DND-41 (cell line): Measurements from ENCODE around the gene SHROOM3.

ENCODE experiments used
- ATAC-seq: fragments of 200-7000 bp; cut with Tn5 transposase; 3 replicates; pipeline ENCODE4 v1.9.1; 2021; ENCODE audit warnings: low read depth; ENCODE audit not compliant: insufficient read depth
- DNase-seq: peaks from one replicate; pipeline ENCODE4 v3.0.0-alpha.2; 2020
- H2AFZ ChIP-seq: 2 replicates; pipeline ENCODE4 v1.6.0; 2012; ENCODE audit warnings: low read depth, low read length
- H3K27ac ChIP-seq: 2 replicates; pipeline ENCODE4 v1.5.1; 2012; ENCODE audit warnings: low read length, inconsistent platforms
- H3K27me3 ChIP-seq: fragments of 200-600 bp; sonication (generic); 2 replicates; pipeline ENCODE4 v1.6.0; 2012; ENCODE audit warnings: low read length, mild to moderate bottlenecking, inconsistent platforms; ENCODE audit not compliant: insufficient read depth, poor library complexity
- H3K36me3 ChIP-seq: 2 replicates; pipeline ENCODE4 v1.5.1; 2012; ENCODE audit warnings: low read length, inconsistent platforms; ENCODE audit not compliant: insufficient read depth
- H3K4me1 ChIP-seq: 2 replicates; pipeline ENCODE4 v1.5.1; 2012; ENCODE audit warnings: mild to moderate bottlenecking, low read length; ENCODE audit not compliant: insufficient read depth
- H3K4me2 ChIP-seq: 2 replicates; pipeline ENCODE4 v1.6.0; 2012; ENCODE audit warnings: mild to moderate bottlenecking, moderate library complexity, low read length, inconsistent platforms; ENCODE audit not compliant: insufficient read depth
- H3K4me3 ChIP-seq, 2 experiments: fragments of 200-600 bp in 1 of 2; shearing (Covaris generic) in 1 of 2; 2 replicates each; pipeline ENCODE4 v1.5.1; 2012 to 2016; ENCODE audit warnings: inconsistent platforms in 2 of 2, low read length in 2 of 2, mild to moderate bottlenecking in 2 of 2, low read depth in 1 of 2, moderate library complexity in 1 of 2
- H3K79me2 ChIP-seq: 2 replicates; pipeline ENCODE4 v1.6.0; 2012; ENCODE audit warnings: low read length, inconsistent platforms; ENCODE audit not compliant: insufficient read depth
- H3K9ac ChIP-seq: 2 replicates; pipeline ENCODE4 v1.6.0; 2012; ENCODE audit warnings: low read depth, mild to moderate bottlenecking, inconsistent platforms, low read length, moderate library complexity
- H3K9me3 ChIP-seq: 2 replicates; pipeline ENCODE4 v1.5.1; 2012; ENCODE audit warnings: low read length, moderate library complexity, mild to moderate bottlenecking, inconsistent platforms; ENCODE audit not compliant: insufficient read depth, severe bottlenecking
- H4K20me1 ChIP-seq: 2 replicates; pipeline ENCODE4 v1.6.0; 2012; ENCODE audit warnings: low read length; ENCODE audit not compliant: insufficient read depth
- EZH2 ChIP-seq: IDR thresholded peaks from 3 replicates; pipeline ENCODE4 v1.6.1; 2012; ENCODE audit warnings: borderline replicate concordance, low read depth, mild to moderate bottlenecking, moderate library complexity, low read length, inconsistent platforms; ENCODE audit not compliant: severe bottlenecking
- TF ChIP-seq, protein P1 (sequence below): IDR thresholded peaks from 2 replicates; pipeline ENCODE4 v1.5.1; 2012; ENCODE audit warnings: borderline replicate concordance, low read length, moderate library complexity, mild to moderate bottlenecking; ENCODE audit not compliant: poor library complexity, severe bottlenecking; ENCODE audit errors: extremely low read depth

The SHROOM3 gene

DNA sequence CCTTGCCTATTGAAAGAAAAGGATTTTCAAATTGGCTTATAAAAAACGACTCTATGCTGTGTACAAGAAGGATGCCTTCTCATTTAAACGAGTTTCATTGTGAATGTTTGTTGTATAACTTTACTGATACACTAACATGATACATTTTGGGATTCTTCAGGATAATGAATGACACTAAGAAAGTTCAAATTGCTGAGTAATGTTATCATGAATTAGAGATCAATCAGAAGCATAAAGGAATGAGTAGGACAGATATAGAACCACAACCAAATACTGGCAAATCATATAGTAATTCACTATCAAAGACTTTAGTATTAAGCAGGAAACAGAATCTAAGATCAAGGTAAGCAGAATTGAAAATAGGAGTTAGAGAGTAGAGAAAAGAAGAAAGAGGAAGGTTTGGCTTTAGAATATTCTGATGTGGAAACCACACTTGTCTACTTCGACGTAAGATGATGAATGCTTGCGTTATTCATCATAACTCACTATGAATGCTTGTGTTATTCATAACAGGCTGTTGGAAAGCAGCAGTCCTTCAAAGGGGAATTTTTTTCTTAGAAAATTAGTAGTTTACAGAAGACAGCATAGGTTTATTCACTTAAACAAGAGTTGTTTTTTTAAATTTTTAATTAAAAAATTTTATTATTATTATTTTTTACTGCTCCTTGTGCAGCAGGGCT is 27.4 kb upstream of the SHROOM3 start:
- TF ChIP-seq, protein P1, sequence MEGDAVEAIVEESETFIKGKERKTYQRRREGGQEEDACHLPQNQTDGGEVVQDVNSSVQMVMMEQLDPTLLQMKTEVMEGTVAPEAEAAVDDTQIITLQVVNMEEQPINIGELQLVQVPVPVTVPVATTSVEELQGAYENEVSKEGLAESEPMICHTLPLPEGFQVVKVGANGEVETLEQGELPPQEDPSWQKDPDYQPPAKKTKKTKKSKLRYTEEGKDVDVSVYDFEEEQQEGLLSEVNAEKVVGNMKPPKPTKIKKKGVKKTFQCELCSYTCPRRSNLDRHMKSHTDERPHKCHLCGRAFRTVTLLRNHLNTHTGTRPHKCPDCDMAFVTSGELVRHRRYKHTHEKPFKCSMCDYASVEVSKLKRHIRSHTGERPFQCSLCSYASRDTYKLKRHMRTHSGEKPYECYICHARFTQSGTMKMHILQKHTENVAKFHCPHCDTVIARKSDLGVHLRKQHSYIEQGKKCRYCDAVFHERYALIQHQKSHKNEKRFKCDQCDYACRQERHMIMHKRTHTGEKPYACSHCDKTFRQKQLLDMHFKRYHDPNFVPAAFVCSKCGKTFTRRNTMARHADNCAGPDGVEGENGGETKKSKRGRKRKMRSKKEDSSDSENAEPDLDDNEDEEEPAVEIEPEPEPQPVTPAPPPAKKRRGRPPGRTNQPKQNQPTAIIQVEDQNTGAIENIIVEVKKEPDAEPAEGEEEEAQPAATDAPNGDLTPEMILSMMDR, result no peak
- TF ChIP-seq EZH2, result no peak
- Histone ChIP-seq H3K4me2 (no peak overlapping the region), H3K36me3 (no peaks in the 10 kb centered on the region), H3K4me1 (no peaks in the 10 kb centered on the region), H3K9me3 (no peaks in the 10 kb centered on the region), H3K27me3 (no peaks in the 10 kb centered on the region), H4K20me1 (no peaks in the 10 kb centered on the region), H3K4me3 (no peak overlapping the region), H3K27ac (no peak overlapping the region), H2AFZ (no peak overlapping the region), H3K79me2 (no peaks in the 10 kb centered on the region), H3K9ac (no peak overlapping the region)
- DNase-seq (no peak), ATAC-seq (no peak)

DNA sequence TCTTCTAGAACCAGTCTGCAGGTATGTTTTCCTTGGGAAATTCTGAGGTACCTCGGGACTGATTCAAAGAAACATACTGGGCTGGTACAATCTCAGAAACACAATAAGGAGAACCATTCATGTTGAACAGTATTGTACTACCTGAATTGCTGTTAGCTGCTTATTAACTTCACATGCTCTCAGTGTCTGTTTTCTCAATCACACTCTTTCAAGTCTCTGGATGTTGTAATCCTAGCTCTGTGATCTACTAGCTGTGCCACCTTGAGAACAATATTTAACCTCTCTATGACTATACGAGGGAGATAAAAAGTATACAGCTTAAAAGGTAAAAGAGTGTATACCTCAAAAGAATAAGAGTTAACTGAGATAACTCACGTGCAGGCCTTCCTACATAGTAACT is 24.4 kb upstream of the SHROOM3 start:
- DNase-seq (no peak), ATAC-seq (no peak)
- Histone ChIP-seq H3K27ac (no peak overlapping the region), H3K9ac (no peak overlapping the region), H3K4me1 (no peaks in the 10 kb centered on the region), H3K4me2 (no peak overlapping the region), H3K36me3 (no peaks in the 10 kb centered on the region), H3K4me3 (no peak overlapping the region), H2AFZ (no peak overlapping the region), H3K9me3 (no peaks in the 10 kb centered on the region), H4K20me1 (no peaks in the 10 kb centered on the region), H3K79me2 (no peaks in the 10 kb centered on the region), H3K27me3 (no peaks in the 10 kb centered on the region)
- TF ChIP-seq, protein P1, result no peak
- TF ChIP-seq EZH2, result no peak

DNA sequence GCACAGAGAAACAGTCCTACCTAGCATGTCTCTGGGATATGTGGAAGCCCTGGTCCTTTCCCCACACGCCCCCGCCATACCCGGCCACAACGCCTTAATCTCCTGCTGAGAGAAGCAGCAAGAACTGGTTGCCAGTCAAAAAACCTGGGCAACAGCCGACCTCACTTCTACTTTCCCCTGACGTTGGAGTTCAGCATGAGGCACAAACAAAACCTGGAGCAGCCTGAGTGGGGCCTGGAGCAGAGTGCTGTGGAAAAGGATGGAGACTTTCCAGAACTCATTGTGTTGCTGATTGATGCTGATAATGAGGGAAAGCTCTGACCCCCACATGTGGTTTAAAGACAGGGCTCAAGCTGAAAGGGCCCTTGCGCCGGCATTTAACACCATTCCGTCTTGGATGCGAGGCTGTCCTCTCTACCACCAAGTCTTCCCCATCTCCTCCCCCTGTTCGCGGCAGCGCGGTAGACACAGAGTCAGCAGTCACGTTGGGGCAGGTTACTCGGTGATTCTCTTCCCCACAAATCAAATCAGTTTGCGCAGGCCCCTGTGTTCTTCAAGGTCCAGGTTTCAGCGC is 14.8 kb upstream of the SHROOM3 start:
- H3K9me3 ChIP-seq, result no peaks in the 10 kb centered on the region
- ATAC-seq (no peak), DNase-seq (no peak)
- no peak overlapping the region for H3K9ac ChIP-seq
- no peaks in the 10 kb centered on the region for H3K4me1 ChIP-seq
- no peak overlapping the region for H3K4me2 ChIP-seq
- H4K20me1 ChIP-seq, result no peaks in the 10 kb centered on the region
- H3K36me3 ChIP-seq, result no peaks in the 10 kb centered on the region
- no peak overlapping the region for H2AFZ ChIP-seq
- TF ChIP-seq, protein P1, result no peak
- no peak for TF ChIP-seq EZH2
- no peaks in the 10 kb centered on the region for H3K27me3 ChIP-seq
- no peak overlapping the region for H3K4me3 ChIP-seq
- no peaks in the 10 kb centered on the region for H3K79me2 ChIP-seq
- H3K27ac ChIP-seq, result no peak overlapping the region
